Hepatocyte (in vitro differentiated cells): ENCODE measurements around the gene MAST4.

Source experiments
- CTCF ChIP-seq: fragments of 200-600 bp; sonication (generic); IDR thresholded peaks from 2 replicates; pipeline ENCODE4 v1.5.1; 2016; ENCODE audit warnings: antibody characterized with exemption, mild to moderate bottlenecking; ENCODE audit not compliant: poor library complexity
- EZH2 ChIP-seq: fragments of 200-600 bp; sonication (generic); IDR thresholded peaks from 2 replicates; pipeline ENCODE4 v1.6.1; 2016; ENCODE audit warnings: antibody characterized with exemption, mild to moderate bottlenecking, borderline replicate concordance
- EZH2phosphoT487 ChIP-seq: fragments of 200-600 bp; sonication (generic); IDR thresholded peaks from one replicate; pipeline ENCODE4 v1.6.1; 2018; ENCODE audit warnings: antibody characterized with exemption, mild to moderate bottlenecking, low read depth, moderate library complexity; ENCODE audit not compliant: unreplicated experiment, severe bottlenecking

- no peak for TF ChIP-seq EZH2
- TF ChIP-seq CTCF: no peak
- TF ChIP-seq EZH2phosphoT487: no peak
Observed at GRCh38 chr5:66561256-66561990, 34.8 kb upstream of the MAST4 start.
